NCI-H128 (cell line): ENCODE data around the gene EFCAB7.

ENCODE experiments used
- DNase-seq: peaks from one replicate; lab custom pipeline; 2025; ENCODE audit not compliant: unreplicated experiment; lab: John Stamatoyannopoulos, UW

EFCAB7 gene

DNA sequence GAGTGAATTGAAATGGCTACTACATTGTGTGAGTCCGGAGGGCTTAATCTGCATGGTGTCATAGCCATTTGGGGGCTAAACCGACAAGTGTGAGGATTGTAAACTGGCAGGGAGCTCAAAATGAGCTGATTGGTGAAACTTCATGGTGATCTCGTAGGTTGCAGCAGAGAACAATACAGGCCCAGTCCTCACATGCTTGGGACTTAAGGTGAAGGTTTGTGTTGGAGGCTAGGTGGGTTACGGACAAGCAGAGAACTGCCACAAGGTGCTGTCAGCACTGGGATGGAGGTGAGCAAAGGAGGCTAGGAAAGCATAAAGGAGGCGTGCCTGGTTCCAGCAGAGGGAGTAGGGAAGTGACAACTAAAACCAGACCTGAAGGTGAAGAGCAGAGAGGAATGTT is 79.3 kb downstream of the EFCAB7 start:
- DNase-seq = no peak

DNA sequence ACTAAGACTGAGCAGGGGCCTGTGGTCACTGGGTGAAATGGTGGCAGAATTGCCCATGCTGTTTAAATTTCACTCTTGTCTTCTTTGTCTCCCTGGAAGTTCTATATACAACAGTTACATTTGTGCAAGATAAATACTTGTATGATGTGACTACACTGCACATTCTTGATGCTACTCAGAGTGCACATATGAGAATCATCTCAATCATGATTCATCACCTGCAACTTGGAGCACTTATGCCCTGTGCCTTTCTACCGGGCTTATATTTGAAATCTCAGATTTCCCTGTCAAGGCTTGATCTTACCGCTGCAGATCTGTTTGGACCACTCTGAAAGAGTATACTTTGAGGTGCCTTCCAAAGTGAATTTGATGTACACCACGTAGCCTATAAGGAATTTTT is 80.5 kb downstream of the EFCAB7 start:
- no peak for DNase-seq

DNA sequence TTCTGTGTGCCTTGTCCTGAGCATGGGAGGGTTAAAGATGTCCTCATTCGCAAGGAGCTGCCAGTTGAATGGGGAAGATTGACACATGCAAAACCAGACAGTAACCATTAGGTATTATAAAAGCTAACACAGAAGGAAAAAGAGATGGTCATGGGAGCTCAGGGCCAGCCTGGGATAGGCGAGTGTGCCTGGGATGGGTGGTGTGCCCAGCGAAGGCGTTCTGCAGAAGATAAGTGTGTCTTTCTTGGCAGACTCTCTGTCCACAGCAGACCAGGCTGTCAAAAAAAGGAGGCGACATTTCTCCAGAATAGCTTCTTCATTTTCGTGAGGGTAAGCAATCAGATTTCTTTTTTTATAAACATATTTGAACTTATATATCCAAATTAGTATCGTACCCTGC is 84.0 kb downstream of the EFCAB7 start:
- no peak for DNase-seq

DNA sequence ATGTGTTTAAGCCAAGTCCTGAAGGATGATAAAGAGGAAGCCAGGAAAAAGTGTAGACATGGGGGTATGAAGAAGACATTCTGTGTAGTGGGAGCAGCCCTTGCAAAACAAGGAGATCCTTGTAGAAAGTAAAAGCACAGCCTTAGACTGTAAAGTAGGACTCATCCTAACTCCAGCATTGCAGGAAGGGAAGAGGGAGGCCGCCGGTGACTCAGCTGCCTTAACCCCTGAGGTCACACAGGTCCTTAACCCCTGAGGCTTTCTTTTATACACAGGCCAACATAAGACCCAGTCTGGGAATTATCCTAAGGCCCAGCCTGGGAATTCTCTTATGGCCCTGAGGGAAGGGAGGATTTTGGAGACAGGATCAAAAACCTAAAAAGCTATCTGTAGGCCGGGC is 87.9 kb downstream of the EFCAB7 start:
- DNase-seq = no peak

DNA sequence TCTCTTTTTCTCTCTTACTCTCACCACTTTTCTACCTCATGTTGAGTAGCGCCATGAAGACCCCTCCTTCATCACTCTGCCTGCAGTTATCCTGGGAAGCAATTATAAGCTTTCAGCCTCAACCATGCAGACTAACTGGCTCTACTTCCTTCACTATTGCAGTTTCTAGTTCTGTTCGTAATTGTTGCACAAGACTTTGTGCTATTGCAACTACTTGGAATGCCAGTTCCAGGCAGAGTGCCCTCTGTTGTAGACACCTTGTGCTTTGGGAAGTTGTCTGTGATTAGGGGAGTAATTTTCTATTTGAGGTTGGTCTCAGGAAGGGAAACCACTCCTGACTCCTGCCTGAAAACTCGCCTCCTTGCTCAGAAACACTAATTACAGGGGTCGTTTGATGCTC is 89.2 kb downstream of the EFCAB7 start:
- DNase-seq = no peak

DNA sequence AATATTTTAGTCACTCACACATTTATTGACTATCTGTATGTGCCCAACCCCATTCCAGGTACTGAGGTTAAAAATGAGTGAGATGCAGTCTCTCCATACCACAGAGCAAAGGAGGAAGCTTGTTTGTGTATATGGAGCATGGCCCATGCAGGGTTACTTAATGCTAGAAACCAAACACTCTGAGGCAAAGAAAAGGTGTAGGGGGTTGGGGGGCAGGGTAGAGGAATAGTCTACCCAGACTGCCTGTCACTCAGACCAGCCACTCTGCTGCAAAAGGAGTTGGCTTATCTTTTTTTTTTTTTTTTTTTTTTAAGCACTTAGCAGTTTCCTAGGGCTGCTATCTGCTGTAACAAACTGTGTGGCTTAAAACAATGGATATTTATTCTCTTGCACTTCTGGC is 89.6 kb downstream of the EFCAB7 start:
- no peak for DNase-seq

DNA sequence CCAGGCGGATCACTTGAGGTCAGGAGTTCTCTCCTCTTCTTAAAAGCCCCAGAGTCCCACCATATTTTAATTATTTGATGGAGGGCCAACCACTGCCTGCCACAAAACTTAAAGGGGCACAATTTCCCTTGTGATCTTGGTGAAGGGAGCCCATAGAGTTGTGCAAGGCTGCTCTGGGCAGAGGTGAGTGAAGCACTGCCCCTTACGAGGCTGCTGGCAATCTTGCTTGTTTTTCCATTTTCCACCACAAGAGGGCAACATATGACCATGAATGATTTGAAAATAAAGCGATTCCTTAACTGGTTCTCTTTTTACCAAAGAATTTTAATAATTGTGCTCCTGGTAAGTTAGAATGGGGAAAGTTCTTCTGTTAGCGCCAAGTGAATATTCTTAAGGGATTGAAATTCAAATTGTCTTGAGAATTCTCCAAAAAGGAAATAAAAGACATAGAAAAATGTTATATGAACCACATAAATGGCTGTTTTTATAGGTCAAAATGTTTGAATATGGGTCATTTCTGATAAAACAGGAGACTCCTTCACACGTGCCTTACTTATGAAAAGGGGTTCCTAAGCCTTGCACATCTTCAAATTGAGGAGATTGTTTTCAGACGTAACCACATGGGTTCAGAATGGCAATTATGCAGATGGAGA is 92.6 kb downstream of the EFCAB7 start:
- peak; percentile 70 for DNase-seq

DNA sequence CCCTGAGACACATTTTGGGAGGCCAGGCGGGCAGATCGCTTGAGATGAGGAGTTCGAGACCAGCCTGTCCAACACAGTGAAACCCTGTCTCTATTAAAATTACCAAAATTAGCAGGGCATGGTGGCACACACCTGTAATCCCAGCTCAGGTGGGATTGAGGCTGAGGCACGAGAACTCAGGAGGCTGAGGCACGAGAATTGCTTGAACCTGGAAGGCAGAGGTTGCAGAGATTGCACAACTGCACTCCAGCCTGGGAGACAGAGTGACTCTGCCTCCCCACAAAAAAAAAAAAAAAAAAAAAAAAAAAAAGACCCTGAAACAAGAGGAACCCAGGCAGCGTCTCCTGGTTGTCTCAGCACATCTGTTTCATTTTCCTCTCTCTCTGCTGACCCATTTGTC is 94.1 kb downstream of the EFCAB7 start:
- DNase-seq = no peak

DNA sequence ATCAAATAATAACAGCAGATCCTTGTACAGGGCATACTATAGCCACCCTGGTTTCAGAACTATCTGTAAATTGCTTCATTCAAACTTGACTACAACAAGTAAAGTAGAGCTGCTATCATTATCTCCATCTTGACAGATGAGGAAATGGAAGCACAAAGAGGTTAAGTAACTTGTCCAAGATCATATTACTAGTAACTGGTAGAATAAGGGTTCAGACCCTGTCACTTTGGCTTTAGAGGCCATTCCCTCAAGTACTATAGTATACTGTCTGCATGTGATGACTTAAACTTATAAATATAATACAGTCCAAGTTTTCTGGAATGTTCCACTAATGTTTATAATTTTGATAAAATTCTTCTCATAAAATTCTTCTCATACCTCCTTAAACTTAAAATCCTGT is 94.7 kb downstream of the EFCAB7 start:
- no peak for DNase-seq

DNA sequence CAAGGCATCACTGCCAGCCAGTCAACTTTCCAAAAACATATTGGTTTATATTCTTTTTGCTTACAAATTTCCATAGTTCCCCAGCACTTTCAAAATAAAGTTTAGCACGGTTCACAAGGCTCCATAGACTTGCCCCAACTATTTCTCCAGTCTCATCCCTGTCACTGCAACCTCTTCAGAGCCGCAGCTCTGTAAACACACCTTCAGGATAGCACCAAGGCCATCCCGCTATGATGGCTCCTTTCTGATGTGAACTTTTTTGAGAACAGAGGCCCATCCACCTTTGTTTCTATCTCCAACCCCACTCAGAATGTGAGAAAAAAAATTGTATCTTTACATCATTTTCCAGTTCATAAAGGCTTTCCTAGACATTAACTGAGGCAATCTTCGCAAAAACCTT is 96.2 kb downstream of the EFCAB7 start:
- no peak for DNase-seq

DNA sequence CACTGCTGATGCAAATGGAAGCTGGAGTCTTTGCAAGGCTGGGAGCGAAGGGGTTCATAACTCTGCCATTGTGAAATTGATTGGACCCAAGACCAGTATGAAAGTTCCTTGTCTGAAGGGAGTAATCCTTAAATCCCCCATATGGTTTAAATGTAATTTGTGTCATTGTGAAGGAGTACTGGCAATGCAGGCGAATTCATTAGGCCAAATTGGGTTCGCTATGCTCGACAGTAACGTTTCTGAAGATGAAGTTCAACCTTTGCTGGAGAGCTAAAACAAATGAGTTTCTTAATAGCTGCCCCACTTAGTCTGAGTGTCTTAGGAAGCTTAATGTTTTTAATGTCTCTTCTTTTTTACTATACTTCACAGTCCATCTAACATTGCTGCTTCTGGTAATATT is 97.3 kb downstream of the EFCAB7 start:
- DNase-seq = no peak

DNA sequence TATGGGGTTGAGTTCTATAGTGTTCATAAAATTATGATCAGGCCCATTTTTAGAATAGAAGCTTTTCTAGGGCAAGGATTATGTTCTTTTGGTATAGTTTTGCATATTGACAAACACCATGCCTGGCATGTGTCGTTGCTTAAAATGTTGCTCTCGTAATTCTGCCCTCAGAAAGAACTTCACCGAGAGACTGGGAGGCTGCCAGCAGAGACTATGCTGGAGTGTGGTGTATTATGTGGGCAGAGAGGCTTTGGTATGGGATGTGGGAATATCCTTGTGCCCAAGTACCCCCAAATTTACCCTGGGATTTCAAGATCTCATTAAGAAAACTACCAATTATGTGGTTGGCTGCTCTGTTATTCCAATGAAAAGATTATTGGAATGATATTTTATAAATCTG is 97.8 kb downstream of the EFCAB7 start:
- DNase-seq = no peak

DNA sequence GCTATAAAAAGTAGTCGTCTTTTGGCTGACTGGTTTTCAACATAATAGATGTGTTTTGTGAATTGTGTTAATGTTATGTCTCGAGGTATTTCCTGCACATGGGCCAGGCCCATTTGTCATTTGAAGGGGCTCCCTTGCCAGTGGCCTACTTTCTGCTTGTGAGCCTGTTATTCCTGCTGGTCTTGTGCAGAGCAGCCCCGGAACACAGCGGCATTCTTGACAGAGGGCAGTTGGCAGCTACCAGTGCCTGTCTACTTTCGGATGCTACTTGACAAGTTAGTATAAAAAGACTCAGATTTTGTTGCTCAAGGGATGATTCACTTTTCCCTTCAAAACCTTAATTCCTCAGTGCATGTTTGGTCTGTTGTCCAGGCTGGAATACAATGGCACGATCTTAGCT is 98.4 kb downstream of the EFCAB7 start:
- DNase-seq = no peak
